ENCODE data around the gene FMN1.

FMN1 gene

DNA sequence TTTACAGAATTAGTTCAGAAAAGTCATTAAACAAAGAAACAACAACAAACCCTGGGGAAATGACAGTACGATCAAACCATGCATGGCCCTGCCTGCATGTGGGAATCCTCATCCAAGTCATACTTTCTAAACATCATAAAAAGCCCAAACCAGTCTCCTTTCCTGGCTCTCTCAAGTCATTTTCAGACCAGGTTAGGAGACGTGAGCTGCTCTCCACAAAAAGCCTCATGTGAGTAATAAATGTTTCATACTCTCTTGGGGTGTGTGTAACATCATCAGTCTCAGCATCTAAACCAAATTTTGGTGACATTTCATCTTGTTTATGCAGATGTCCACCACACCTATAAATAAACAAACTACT lies 457.8 kb downstream of the FMN1 start:
- DNase-seq (ENCODE audit: low read depth in 2 of 2, low spot score in 1 of 2) = no peak

DNA sequence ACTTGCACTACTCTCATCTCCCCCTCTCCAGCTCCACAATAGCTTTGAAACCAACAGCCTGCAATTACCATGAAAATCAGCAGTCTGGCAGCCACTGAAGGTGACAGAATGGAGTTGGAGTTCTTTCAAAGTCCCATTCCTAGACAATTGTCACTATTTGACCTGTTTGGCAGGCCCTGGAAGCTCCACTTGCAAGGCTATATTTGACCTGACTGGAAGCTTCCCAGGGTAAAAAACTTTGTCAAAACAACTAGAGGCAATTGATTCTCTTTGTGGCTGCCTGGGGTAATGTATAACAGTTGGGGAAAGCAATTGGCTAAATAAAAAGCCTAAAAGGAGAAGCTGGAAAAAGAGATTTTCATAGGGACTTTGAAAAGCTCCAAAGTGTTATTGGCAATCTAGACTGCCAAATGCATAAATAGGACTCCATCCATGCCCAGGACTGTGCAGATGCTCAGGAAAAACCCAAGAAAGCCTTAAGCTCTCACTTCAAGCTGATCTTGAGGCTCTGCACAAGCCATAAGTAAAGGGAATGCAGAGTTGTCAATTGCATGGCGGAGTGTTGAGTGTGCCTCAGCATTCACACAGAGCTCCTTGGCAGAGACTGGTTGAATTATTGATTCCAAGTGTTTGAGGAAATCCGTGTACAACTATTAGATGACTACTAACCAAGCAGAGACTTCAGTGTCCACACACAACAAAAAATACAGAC lies 458.4 kb downstream of the FMN1 start:
- DNase-seq (ENCODE audit: low read depth in 2 of 2, low spot score in 1 of 2) = no peak

DNA sequence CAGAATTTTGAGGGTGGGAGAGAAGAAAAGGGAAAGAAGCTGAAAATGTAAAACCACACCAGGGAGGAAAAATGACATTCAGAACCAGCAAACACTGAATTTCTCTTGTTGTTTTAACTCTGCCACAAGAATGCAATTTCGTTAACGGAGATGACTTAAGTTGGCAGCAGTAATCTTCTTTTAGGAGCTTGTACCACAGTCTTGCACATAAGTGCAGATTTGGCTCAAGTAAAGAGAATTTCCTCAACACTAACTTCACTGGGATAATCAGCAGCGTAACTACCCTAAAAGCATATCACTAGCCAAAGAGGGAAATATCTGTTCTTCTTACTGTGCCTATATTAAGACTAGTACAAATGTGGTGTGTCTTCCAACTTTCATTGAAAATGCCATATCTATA lies 461.2 kb downstream of the FMN1 start:
- DNase-seq (ENCODE audit: low read depth in 2 of 2, low spot score in 1 of 2) = no peak

DNA sequence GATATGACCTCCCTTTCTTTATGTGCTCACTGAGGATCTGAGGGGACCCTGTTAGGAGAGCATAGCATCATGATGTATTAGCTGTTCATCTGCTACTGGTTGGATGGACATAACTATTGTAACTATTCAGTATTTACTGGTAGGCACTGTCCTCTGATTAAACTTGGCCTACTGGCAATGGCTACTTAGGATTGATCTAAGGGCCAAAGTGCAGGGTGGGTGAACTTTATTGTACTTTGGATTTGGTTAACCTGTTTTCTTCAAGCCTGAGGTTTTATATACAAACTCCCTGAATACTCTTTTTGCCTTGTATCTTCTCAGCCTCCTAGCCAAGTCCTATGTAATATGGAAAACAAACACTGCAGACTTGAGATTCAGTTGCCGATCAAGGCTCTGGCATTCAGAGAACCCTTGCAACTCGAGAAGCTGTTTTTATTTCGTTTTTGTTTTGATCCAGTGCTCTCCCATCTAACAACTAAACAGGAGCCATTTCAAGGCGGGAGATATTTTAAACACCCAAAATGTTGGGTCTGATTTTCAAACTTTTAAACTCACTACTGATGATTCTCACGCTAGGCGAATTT lies 461.8 kb downstream of the FMN1 start:
- DNase-seq (ENCODE audit: low read depth in 2 of 2, low spot score in 1 of 2) = no peak

DNA sequence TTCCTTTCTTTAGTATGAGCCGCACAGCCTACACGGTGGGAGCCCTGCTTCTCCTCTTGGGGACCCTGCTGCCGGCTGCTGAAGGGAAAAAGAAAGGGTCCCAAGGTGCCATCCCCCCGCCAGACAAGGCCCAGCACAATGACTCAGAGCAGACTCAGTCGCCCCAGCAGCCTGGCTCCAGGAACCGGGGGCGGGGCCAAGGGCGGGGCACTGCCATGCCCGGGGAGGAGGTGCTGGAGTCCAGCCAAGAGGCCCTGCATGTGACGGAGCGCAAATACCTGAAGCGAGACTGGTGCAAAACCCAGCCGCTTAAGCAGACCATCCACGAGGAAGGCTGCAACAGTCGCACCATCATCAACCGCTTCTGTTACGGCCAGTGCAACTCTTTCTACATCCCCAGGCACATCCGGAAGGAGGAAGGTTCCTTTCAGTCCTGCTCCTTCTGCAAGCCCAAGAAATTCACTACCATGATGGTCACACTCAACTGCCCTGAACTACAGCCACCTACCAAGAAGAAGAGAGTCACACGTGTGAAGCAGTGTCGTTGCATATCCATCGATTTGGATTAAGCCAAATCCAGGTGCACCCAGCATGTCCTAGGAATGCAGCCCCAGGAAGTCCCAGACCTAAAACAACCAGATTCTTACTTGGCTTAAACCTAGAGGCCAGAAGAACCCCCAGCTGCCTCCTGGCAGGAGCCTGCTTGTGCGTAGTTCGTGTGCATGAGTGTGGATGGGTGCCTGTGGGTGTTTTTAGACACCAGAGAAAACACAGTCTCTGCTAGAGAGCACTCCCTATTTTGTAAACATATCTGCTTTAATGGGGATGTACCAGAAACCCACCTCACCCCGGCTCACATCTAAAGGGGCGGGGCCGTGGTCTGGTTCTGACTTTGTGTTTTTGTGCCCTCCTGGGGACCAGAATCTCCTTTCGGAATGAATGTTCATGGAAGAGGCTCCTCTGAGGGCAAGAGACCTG lies 463.5 kb downstream of the FMN1 start:
- no peak for DNase-seq (ENCODE audit: low read depth in 2 of 2, low spot score in 1 of 2)

DNA sequence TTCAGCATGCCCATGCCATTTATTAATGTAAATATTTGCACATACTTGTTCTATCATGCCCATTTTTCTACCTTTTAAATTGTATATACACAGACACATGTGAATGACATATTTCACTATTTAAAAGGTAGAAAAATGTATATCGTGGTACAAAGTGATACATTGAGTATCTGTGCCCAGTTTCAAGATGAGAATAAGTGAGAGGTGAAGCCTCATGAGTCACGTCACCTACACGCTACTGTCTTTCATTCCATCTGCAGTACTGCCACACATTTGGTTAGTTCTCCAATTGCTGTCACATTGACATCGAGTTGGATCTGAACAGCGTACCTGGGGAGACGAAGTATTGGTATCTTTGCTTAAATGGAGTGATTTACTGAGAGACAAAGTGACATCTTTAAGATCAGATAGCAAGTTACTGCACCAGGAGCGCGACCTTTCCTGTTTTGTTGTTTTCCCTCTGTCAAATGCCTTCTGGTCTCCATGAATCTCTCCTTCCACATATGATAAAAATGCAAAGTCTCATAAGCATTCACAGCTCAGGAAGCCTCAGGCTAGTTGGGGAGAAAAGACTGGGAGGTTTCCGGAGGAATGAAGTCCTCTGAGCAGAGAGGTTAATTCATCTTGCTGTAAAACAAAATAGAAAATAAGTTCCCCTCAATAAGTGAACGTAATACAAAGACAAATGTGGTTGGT lies 464.7 kb downstream of the FMN1 start:
- no peak for DNase-seq (ENCODE audit: low read depth in 2 of 2, low spot score in 1 of 2)

DNA sequence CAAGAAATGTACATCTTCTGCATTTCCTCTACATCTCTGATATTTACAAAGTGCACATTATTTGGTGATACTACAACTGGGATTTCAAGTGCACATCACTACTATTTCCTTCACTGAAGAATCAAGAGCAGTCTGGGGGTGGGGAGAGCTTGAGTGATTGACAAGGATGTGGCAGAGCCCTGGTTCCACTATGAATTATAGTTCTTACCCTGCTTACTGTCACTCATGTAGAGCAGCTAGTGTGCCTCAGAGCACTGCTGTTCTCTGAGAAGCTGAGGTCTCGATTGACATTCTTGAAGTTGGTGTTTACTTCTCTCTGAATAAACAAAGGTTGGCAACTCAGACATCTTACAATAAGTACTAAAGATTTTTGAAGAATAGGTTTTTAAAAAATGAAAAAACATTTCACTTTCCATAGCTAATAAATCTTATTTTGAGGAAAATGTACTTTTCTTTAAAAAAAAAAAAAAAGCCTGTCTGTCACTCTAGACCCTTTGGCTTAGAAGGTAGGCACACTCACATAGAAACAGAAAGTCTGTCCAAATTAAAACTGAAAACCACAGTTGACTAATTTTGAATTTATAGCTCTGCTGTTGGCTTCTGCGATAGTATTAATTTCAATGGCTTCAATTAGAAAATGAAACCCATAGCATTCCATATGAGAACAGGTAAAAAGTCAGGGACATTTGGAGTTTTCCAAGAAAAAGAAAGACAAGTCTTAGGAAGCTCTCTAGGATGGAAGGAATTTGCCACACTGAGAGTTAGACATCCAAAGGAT lies 471.2 kb downstream of the FMN1 start:
- DNase-seq (ENCODE audit: low read depth in 2 of 2, low spot score in 1 of 2) = no peak

DNA sequence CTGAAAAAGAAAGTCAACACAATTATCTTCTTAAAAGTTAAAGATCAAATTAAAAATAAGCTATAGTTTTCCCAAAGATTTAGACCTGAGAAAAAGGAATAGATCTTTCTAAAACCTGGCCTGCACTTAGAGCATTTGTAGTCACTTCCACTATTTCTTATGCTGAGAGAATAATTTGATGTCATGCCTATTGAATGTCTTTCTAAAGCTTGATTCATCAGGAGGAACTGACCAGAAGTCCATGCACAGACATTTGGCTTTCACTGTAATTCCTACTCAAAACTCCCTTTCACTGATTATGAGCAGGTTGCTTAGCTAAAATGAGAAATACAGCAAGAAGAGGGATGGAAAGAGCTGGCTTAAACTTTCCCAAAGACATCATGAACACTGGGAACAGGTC lies 472.4 kb downstream of the FMN1 start:
- no peak for DNase-seq (ENCODE audit: low read depth in 2 of 2, low spot score in 1 of 2)

DNA sequence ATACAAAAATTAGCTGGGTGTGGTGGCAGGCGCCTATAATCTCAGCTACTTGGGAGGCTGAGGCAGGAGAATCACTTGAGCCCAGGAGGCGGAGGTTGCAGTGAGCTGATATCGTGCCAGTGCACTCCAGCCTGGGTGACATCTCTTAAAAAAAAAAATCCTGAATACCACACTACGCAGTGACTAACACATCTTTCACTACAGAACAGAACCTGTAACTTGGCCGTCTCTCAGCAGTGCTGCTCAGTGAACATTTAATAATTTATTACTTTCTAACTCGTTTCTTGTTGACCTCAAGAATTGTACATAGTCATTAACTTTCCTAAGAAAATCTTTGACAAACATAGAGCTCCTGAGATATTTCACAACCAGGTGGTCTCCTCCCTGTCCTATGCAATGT lies 472.9 kb downstream of the FMN1 start:
- no peak for DNase-seq (ENCODE audit: low read depth in 2 of 2, low spot score in 1 of 2)

DNA sequence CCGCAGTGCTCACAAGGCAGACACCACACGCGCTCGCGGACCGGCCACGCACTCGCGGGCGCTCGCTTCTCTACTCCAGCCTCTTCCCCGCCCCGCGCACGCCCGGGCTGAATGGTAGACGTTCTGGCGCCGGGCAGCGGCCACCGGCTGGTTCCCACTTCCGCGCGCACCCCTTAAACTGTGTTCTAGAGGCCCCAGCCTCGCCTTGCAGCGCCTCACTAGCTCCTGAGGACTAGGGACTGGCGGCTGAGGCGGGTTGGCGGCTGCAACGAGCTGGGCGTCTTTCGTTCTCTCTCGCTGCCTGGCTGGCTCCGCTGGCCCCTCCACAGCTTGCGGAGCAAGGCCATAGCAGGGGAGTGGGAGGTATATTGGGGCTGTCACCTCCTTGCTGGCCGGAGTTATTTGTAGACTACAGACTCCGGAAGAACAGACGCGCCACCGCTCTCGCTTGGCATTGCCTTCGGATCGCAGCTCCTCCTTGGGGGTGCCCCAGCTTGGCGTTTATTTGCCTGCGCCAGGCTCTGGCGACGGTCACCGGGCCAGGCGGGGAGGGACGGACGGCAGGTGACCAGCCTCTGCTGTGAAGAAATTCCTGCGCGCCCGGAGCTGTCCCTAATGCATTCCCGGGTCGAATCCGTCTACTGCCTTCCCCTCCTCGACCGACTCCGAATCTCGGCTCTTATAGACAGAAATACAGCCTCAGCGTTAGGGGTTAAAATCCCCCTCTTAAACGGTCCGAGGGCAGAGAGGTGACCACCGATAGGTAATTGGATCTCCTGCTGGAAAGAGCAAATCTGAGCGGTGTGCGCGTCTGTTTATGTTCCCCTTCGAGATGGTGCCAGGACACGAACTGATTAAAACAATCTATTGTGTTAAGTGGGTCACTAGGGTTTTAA lies 475.4 kb downstream of the FMN1 start:
- no peak for DNase-seq (ENCODE audit: low read depth in 2 of 2, low spot score in 1 of 2)

DNA sequence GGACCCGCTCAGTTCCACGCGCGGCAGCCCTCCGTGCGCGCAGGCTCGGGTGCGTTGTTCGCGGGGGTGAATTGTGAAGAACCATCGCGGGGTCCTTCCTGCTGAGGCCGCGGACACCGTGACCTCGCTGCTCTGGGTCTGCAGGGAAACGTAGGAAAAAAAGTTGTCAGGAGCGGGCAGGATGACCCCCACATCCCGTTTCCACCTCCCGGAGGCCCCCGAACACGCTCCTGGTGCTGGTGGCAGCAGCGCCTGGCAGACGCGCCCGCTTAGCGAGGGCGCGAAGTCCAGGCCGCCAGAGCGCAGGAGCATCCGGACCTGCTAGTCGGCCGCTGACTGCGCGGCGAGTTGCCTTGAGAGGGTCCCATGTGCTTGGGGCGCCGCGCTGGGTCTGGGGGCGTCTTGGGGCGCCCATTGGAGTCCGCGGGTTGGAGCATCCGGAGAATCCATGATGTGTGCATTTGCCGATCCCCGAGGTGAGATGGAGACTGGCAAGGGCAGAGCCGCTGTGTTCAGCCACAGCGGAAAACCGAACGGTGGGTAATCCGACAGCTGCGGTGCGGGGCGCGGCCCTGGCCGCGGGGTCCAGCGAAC lies 476.2 kb downstream of the FMN1 start:
- no peak for DNase-seq (ENCODE audit: low read depth in 2 of 2, low spot score in 1 of 2)

DNA sequence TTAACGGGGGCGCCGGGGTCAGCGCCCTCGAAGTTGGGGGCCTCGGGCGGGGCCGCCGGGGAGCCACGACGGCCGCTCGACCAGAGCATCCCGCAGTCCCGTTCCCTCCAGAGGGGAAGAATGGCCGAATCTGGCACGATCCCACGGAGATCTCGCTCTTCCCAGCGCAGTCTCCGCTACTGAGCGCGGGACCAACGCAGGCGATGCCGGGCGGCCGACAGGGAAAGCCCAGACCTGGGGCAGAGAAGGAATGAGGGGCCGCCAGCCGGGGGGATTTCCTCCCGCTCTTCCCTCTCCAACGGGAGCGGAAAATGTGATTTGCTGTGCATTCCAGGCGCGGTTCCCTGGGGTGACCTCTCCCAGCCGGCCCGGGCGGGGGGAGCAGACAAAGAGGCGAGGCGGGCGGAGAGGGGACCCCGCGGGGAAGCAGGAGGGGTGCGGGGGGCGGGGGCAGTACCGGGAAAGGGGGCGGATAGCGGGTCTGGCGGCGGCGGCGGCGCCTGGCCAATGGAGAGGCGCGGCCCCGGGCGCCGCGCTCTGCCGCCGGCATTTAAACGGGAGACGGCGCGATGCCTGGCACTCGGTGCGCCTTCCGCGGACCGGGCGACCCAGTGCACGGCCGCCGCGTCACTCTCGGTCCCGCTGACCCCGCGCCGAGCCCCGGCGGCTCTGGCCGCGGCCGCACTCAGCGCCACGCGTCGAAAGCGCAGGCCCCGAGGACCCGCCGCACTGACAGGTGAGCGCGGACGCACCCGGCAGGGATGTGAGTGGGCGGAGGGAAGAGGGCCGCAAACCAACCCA lies 476.9 kb downstream of the FMN1 start, which contains the start of gene GREM1:
TSS of gene GREM1 (plus strand) at position 579 of the 801 bp plus-strand sequence. CDS start 12,687 bp downstream, outside the sequence.
- DNase-seq (ENCODE audit: low read depth in 2 of 2, low spot score in 1 of 2) = no peak

DNA sequence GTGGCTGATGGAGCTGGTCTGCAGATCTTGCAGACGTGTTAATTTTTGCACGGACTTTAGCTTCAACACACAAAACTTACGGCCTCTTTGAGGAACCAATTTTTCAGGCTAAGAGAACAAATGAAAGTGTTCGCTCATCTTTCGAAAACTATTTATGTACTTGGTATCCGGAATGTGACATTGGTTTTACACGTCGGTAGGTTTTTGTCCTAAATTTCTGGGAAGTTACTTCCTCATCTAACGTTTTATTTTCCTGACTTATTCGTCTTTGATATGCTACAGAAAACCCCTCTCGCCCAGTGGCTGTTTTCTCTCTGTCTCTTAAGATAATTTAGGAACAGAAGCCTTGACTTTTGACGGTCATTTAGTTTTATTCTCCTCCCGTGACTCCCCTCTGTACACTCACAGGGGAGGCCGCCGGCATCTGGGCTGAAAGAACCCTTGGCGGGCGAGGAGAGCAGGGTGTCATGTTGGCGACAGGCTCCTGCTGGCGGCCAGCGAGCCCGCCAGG lies 477.5 kb downstream of the FMN1 start:
- DNase-seq (ENCODE audit: low read depth in 2 of 2, low spot score in 1 of 2) = no peak

DNA sequence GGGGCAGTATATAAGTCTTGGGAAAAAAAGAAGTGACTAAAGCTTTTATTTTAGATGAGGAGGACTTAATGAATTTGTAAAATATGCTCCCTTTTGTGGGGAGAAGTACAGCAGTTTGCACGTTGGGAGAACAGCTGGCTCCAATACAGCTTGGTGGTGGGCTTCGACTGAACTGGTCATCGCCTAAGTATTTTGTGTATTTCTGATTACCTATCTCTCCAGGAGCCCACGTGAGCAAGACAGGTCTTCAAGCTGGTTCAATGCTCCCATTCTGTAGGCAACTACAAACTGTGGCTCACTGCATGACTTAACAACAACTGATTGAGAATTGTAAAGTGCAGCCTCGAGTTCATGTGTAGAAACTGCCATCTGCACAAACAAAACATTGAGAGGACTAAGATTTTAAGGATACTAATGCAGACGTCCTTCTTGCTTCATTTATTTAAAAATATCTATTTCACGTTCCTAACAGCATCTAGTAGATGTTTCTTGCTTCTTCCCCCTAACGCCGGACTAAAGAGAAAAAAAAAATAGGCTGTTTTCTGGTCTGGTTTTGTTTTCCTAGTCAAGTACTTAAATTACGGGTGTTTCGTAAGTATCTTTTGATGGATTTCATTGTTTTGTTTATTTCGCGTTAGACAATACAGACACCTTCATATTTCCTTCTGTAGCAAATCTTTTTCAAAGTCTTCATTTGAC lies 478.1 kb downstream of the FMN1 start:
- no peak for DNase-seq (ENCODE audit: low read depth in 2 of 2, low spot score in 1 of 2)
